GM19328 (cell line): Measurements from ENCODE around the gene SKAP1.

ENCODE experiments used
- ATAC-seq: cut with Tn5 transposase; IDR thresholded peaks from one replicate; pipeline ENCODE4 v1.9.1; 2021; ENCODE audit warnings: mild to moderate bottlenecking, moderate library complexity; ENCODE audit not compliant: unreplicated experiment

SKAP1 gene

DNA sequence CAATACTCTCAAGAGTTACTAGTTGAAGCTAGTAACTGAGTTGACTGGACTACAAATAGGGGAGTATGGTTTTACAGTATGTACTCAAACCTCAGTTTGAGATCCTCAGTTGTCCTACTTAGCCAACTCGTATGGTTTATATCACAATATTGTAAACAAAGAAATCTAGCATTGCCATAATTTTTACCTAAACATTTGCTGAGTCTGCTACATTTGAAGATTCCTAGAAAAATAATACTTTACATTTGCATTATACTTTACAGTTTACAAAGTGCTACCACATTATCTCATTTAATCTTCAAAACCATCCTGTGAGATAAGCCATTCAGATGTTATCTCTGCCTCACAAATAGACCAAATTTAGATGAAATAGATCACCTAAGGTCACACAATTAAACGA, 345.1 kb downstream of the SKAP1 start:
- ATAC-seq: no peak
